KOPT-K1 (cell line): ENCODE results near the gene CHN2.
"Not testable (repeated sequence)": the region's sequence is repeated elsewhere in the genome, so short reads cannot be mapped to it uniquely, and the experiment has no call there.

ENCODE experiments used
- H3K27ac ChIP-seq: fragments of 200-600 bp; sonication (generic); 2 replicates; pipeline ENCODE4 v1.5.1; 2016; ENCODE audit warnings: antibody characterized with exemption, mild to moderate bottlenecking, low read depth, low read length; ENCODE audit not compliant: poor library complexity, severe bottlenecking
- H3K36me3 ChIP-seq: fragments of 200-600 bp; sonication (generic); 2 replicates; pipeline ENCODE4 v1.5.1; 2017; ENCODE audit warnings: antibody characterized with exemption, mild to moderate bottlenecking, low read length, moderate library complexity; ENCODE audit not compliant: insufficient read depth
- H3K9me3 ChIP-seq: fragments of 200-600 bp; sonication (generic); 2 replicates; pipeline ENCODE4 v1.5.1; 2017; ENCODE audit warnings: antibody characterized with exemption, low read length, mild to moderate bottlenecking; ENCODE audit not compliant: insufficient read depth, poor library complexity, severe bottlenecking

CHN2 gene

GRCh38 chr7:29253225-29253624 is 58.6 kb downstream of the CHN2 start:
- H3K36me3 ChIP-seq, result peaks cover 18% of the 10 kb centered on the region
- no peaks in the 10 kb centered on the region for H3K9me3 ChIP-seq
- H3K27ac ChIP-seq, result no peak overlapping the region

GRCh38 chr7:29254591-29254990 is 60.0 kb downstream of the CHN2 start:
- no peak overlapping the region for H3K27ac ChIP-seq
- H3K36me3 ChIP-seq, result peaks cover 15% of the 10 kb centered on the region; the same call in 1 of the 2 replicates
- no peaks in the 10 kb centered on the region for H3K9me3 ChIP-seq

- no peaks in the 10 kb centered on the region for H3K9me3 ChIP-seq
- no peak overlapping the region for H3K27ac ChIP-seq
- peaks cover 15% of the 10 kb centered on the region; the same call in 1 of the 2 replicates for H3K36me3 ChIP-seq
Measured at GRCh38 chr7:29255199-29255878, 60.8 kb downstream of the CHN2 start.

GRCh38 chr7:29255906-29256692 is 61.5 kb downstream of the CHN2 start:
- peaks cover 15% of the 10 kb centered on the region; the same call in 1 of the 2 replicates for H3K36me3 ChIP-seq
- H3K27ac ChIP-seq, result no peak overlapping the region

GRCh38 chr7:29256693-29257002 is 62.1 kb downstream of the CHN2 start:
- Histone ChIP-seq H3K36me3 (peaks cover 15% of the 10 kb centered on the region; the same call in 1 of the 2 replicates), H3K27ac (no peak overlapping the region), H3K9me3 (no peaks in the 10 kb centered on the region)

More at GRCh38 chr7:29255906-29256692, 61.5 kb downstream of the CHN2 start:
- H3K9me3 ChIP-seq, result no peaks in the 10 kb centered on the region

GRCh38 chr7:29258951-29259350 is 64.4 kb downstream of the CHN2 start:
- Histone ChIP-seq H3K27ac (no peak overlapping the region), H3K36me3 (0 out of 2 replicates have a peak, but pooled peaks cover 5% of the 10 kb centered on the region), H3K9me3 (no peaks in the 10 kb centered on the region)

- H3K9me3 ChIP-seq, result no peaks in the 10 kb centered on the region
- H3K27ac ChIP-seq, result no peak overlapping the region
- H3K36me3 ChIP-seq, result no peaks in the 10 kb centered on the region
Measured at GRCh38 chr7:29262191-29262917, 67.8 kb downstream of the CHN2 start.

GRCh38 chr7:29263601-29264207 is 69.1 kb downstream of the CHN2 start:
- H3K9me3 ChIP-seq, H3K36me3 ChIP-seq, H3K27ac ChIP-seq: not testable (repeated sequence)

GRCh38 chr7:29265208-29265923 is 70.8 kb downstream of the CHN2 start:
- H3K36me3 ChIP-seq, result no peaks in the 10 kb centered on the region
- H3K9me3 ChIP-seq, result no peaks in the 10 kb centered on the region
- H3K27ac ChIP-seq, result peak overlapping the region; percentile 48

GRCh38 chr7:29269935-29270334 is 75.4 kb downstream of the CHN2 start:
- Histone ChIP-seq H3K36me3 (no peaks in the 10 kb centered on the region), H3K27ac (peak overlapping the region; percentile 87), H3K9me3 (no peaks in the 10 kb centered on the region)

- Histone ChIP-seq H3K27ac (peak overlapping the region; percentile 87), H3K9me3 (no peaks in the 10 kb centered on the region), H3K36me3 (no peaks in the 10 kb centered on the region)
Measured at GRCh38 chr7:29270594-29271318, 76.2 kb downstream of the CHN2 start.

- peak overlapping the region; percentile 87 for H3K27ac ChIP-seq
Measured at GRCh38 chr7:29271319-29271658, 76.7 kb downstream of the CHN2 start.

GRCh38 chr7:29272057-29272456 is 77.5 kb downstream of the CHN2 start:
- H3K9me3 ChIP-seq, result no peaks in the 10 kb centered on the region
- no peaks in the 10 kb centered on the region for H3K36me3 ChIP-seq
- peak overlapping the region; percentile 87 for H3K27ac ChIP-seq

More at GRCh38 chr7:29271319-29271658, 76.7 kb downstream of the CHN2 start:
- no peaks in the 10 kb centered on the region for H3K9me3 ChIP-seq
- H3K36me3 ChIP-seq, result no peaks in the 10 kb centered on the region
